Liver (tissue), 3 donors: ENCODE data around the gene ACACB.

ENCODE experiments used
- CTCF ChIP-seq: fragments of 150-350 bp; IDR thresholded peaks from 2 replicates; pipeline ENCODE4 v1.5.1; 2017; ENCODE audit warnings: improper control_type of control experiment, low read depth, low read length; ENCODE audit not compliant: missing input control
- EGR1 ChIP-seq, 2 donors: IDR thresholded peaks; 2 replicates each; pipeline ENCODE4 v1.6.1; 2016 to 2018; ENCODE audit warnings: antibody characterized with exemption in 2 of 2, low read depth in 2 of 2
- HNF4A ChIP-seq, 2 donors: conservative IDR thresholded peaks; 2 replicates each; pipeline ENCODE4 v1.6.1; 2016; ENCODE audit warnings: antibody characterized with exemption in 2 of 2, mild to moderate bottlenecking in 2 of 2
- JUND ChIP-seq, 2 donors: IDR thresholded peaks; 2 replicates each; pipeline ENCODE4 v1.6.1; 2016; ENCODE audit warnings: antibody characterized with exemption in 2 of 2
- MAX ChIP-seq: IDR thresholded peaks from 2 replicates; pipeline ENCODE4 v1.6.1; 2016; ENCODE audit warnings: antibody characterized with exemption
- RAD21 ChIP-seq, 2 donors: IDR thresholded peaks; 2 replicates each; pipeline ENCODE4 v1.6.1; 2016; ENCODE audit warnings: antibody characterized with exemption in 2 of 2, mild to moderate bottlenecking in 2 of 2
- RXRA ChIP-seq, 2 donors: IDR thresholded peaks; 2 replicates each; pipeline ENCODE4 v1.6.1; 2017 to 2018; ENCODE audit warnings: antibody characterized with exemption in 2 of 2, mild to moderate bottlenecking in 1 of 2
- YY1 ChIP-seq: IDR thresholded peaks from 2 replicates; pipeline ENCODE4 v1.6.1; 2016; ENCODE audit warnings: antibody characterized with exemption, mild to moderate bottlenecking
- donor health status: healthy.
- donor health status: healthy.

- TF ChIP-seq EGR1 (IDR thresholded peaks at IDR 0.05; ENCODE audit: low read depth in 2 of 2) (no peak), MAX (no peak), YY1 (no peak), CTCF (no peak), RXRA (IDR thresholded peaks at IDR 0.05) (no peak), JUND (IDR thresholded peaks at IDR 0.05) (no peak), HNF4A (conservative IDR thresholded peaks at IDR 0.05) (no peak), RAD21 (IDR thresholded peaks at IDR 0.05) (no peak)
These were observed 169.9 kb downstream of the ACACB start for GRCh38 chr12:109286252-109286651.
